NCI-H345 treated with DMSO at 0.1 percent for 48 hours (cell line): ENCODE results near the gene NFIC.
"Not testable (repeated sequence)": the region's sequence is repeated elsewhere in the genome, so short reads cannot be mapped to it uniquely, and the experiment has no call there.

Experiments used
- DNase-seq: peaks from one replicate; lab custom pipeline; 2025; ENCODE audit not compliant: unreplicated experiment; lab: John Stamatoyannopoulos, UW

The NFIC gene

GRCh38 chr19:3365836-3366752, at the start of gene NFIC:
NFIC (plus strand) TSS chr19:3366583; CDS start chr19:3366637, 54 bp downstream.
- no peak for DNase-seq

- DNase-seq, result no peak
These were observed 49.6 kb upstream of the NFIC start for GRCh38 chr19:3316659-3317207.

- DNase-seq, result no peak
These were observed 46.6 kb upstream of the NFIC start for GRCh38 chr19:3319643-3320353.

GRCh38 chr19:3320354-3320670, 46.1 kb upstream of the NFIC start:
- DNase-seq, result no peak

- DNase-seq, result no peak
These were observed 45.5 kb upstream of the NFIC start for GRCh38 chr19:3320853-3321252.

GRCh38 chr19:3321696-3322095, 44.7 kb upstream of the NFIC start:
- no peak for DNase-seq

- DNase-seq, result no peak
These were observed 44.0 kb upstream of the NFIC start for GRCh38 chr19:3322199-3322978.

- DNase-seq, result no peak
These were observed 43.4 kb upstream of the NFIC start for GRCh38 chr19:3323026-3323425.

- DNase-seq, result no peak
These were observed 42.7 kb upstream of the NFIC start for GRCh38 chr19:3323658-3324057.

GRCh38 chr19:3324405-3324856, 42.0 kb upstream of the NFIC start:
- no peak for DNase-seq

- DNase-seq, result no peak
These were observed 40.9 kb upstream of the NFIC start for GRCh38 chr19:3325451-3325850.

- no peak for DNase-seq
These were observed 37.6 kb upstream of the NFIC start for GRCh38 chr19:3328743-3329142.

- DNase-seq, result no peak
These were observed 36.3 kb upstream of the NFIC start for GRCh38 chr19:3330047-3330446.

GRCh38 chr19:3332232-3332631, 34.2 kb upstream of the NFIC start:
- DNase-seq, result not testable (repeated sequence)

- no peak for DNase-seq
These were observed 33.3 kb upstream of the NFIC start for GRCh38 chr19:3333020-3333583.

- no peak for DNase-seq
These were observed 32.7 kb upstream of the NFIC start for GRCh38 chr19:3333662-3334061.

GRCh38 chr19:3334749-3335430, 31.5 kb upstream of the NFIC start:
- DNase-seq, result not testable (repeated sequence)

- no peak for DNase-seq
These were observed 30.7 kb upstream of the NFIC start for GRCh38 chr19:3335431-3336350.

- no peak for DNase-seq
These were observed 30.1 kb upstream of the NFIC start for GRCh38 chr19:3336351-3336679.
